ENCODE measurements around the gene TMEM238. TPM values are rescaled to one million over a fixed set of nuclear protein-coding genes. Genes with fewer than 3 reads are reported as not detected.

TMEM238 gene
- total RNA-seq, 4 donors from 2014 or later: 6.3 to 37.1 (median 29.3) TPM

DNA sequence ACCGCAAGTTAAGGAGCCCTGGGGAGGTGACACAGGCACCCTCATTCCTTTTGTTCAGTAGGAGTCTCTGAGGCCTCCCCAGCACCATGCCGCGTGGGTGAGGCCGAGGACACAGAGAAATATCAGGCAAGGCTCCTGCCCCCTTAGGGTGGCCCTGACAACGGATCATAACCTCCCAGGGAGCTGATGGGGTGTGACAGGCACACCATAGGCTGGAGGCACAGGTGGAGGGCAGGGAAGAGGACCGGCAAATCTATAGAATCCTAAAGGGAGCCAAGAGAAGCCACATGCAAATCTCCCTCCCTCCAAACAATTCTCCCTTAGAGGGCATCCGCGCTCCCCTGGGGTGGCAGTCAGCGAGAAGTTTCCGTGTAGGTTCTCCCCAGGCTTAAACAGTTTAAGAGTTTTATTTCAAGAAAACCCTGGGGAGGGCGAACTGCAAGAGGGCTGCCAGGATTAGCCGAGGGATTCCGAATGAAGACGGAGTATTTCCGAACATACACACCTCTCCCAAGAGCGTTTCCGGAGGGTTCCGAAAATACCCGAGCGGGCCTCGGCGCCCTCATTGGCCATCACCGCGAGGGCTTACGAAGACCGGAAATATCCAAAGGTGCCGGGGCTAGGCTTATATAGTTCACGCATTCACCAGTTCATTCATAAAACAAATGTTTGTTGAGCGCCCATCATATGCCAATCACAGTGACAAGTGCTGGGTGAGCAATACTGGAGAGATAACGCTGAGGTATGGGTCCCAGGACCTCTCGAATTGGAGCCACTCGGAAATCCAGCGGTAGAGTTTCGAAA, 1.0 kb upstream of the TMEM238 start:
- H3K4me3 ChIP-seq: peak overlapping the region; percentile 87

DNA sequence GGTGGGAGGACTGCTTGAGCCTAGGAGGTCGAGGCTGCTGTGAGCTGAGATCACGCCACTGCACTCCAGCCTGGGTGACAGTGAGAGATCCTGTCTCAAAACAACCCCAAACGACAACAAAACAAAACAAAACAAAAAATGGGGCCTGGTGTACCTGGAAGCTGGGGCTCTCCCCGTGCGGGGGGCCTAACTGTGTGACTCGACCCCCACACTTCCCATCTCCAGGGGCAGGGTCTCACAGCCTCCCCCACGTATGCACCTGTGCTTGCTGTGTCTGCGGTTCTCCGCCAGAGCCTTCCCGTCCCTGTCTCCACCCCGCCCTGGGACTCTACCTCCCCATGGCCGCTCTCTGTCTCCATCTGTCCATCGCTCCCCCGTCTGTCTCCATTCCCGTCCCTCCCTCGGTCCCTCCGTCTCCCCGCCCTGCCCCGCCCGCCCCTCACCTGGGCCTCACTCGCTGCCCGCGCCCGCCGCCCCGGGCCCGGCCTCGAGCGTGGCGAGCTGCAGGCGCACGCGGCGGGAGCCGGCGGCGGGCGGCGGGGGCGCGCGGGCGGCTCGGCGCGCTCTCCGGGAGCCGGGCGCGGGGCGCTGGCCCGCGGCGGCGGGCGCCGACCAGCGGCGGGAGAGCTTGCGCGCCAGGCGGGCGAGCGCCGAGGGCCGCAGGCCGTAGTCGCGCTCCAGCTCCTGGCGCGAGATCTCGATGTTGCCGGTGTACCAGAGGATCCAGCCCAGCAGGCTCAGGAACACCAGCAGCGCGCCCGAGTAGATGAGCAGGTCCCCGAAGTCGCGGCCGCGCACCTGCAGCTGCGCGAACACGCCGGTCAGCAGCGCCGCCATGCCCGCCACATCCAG, 587 bp downstream of the TMEM238 start:
- Histone ChIP-seq H3K27me3 (no peaks in the 10 kb centered on the region), H3K4me1 (peaks cover 42% of the 10 kb centered on the region), H3K36me3 (peaks cover 15% of the 10 kb centered on the region), H3K9me3 (no peaks in the 10 kb centered on the region), H3K27ac (peak overlapping the region; percentile 81), H3K4me3 (peak overlapping the region; percentile 87)
- WGBS: 17% methylated on average over 18 of the region's 88 CpGs
- DNase-seq (ENCODE audit: low spot score in 2 of 2): no peak
- no peak for TF ChIP-seq POLR2AphosphoS5 (IDR thresholded peaks at IDR 0.05)
- TF ChIP-seq EP300 (IDR thresholded peaks at IDR 0.05): no peak
- no peak for TF ChIP-seq POLR2A (IDR thresholded peaks at IDR 0.05)
- TF ChIP-seq, protein P1, sequence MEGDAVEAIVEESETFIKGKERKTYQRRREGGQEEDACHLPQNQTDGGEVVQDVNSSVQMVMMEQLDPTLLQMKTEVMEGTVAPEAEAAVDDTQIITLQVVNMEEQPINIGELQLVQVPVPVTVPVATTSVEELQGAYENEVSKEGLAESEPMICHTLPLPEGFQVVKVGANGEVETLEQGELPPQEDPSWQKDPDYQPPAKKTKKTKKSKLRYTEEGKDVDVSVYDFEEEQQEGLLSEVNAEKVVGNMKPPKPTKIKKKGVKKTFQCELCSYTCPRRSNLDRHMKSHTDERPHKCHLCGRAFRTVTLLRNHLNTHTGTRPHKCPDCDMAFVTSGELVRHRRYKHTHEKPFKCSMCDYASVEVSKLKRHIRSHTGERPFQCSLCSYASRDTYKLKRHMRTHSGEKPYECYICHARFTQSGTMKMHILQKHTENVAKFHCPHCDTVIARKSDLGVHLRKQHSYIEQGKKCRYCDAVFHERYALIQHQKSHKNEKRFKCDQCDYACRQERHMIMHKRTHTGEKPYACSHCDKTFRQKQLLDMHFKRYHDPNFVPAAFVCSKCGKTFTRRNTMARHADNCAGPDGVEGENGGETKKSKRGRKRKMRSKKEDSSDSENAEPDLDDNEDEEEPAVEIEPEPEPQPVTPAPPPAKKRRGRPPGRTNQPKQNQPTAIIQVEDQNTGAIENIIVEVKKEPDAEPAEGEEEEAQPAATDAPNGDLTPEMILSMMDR (IDR thresholded peaks at IDR 0.05): no peak

More for the DNA sequence above, 1.0 kb upstream of the TMEM238 start:
- peak; percentile 97 to 98 for DNase-seq (ENCODE audit: low spot score in 2 of 2)
- TF ChIP-seq, protein P1 (IDR thresholded peaks at IDR 0.05): no peak
- no peak for TF ChIP-seq POLR2A (IDR thresholded peaks at IDR 0.05)
- TF ChIP-seq EP300 (IDR thresholded peaks at IDR 0.05): no peak
- no peak for TF ChIP-seq POLR2AphosphoS5 (IDR thresholded peaks at IDR 0.05)
- Histone ChIP-seq H3K9me3 (no peaks in the 10 kb centered on the region), H3K27me3 (no peaks in the 10 kb centered on the region), H3K36me3 (peaks cover 31% of the 10 kb centered on the region), H3K4me1 (peaks cover 50% of the 10 kb centered on the region), H3K27ac (peak overlapping the region; percentile 81)
- under 1% methylated on average over 28 of the region's 34 CpGs for WGBS

DNA sequence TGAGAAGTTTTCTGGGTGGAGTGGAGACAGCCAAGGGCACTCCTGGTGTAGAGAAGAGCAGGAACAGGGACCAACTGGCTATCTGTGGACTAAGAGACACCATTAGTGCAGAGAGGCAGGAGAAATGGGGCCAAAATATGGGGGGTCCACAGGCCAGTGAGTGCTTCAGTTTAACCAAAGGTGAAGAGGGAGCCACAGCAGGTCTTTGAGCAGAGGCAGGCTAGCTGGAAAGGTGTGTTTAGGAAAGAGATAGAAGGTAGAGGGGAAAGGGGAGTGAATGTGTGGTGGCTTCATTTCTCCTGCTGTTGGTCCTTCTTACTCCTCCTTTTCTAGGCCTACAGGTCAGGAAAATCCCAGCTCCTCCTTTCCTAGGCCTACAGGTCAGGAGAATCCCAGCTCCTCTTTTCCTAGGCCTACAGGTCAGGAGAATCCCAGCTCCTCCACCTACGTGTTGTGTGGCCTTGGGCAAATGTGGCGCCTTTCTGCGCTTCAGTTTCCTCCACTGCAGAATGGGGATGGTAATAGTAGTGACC, 1.5 kb downstream of the TMEM238 start:
- H3K4me3 ChIP-seq: no peak overlapping the region
- TF ChIP-seq POLR2A (IDR thresholded peaks at IDR 0.05) (no peak), EP300 (IDR thresholded peaks at IDR 0.05) (no peak), POLR2AphosphoS5 (IDR thresholded peaks at IDR 0.05) (no peak)
- TF ChIP-seq, protein P1 (IDR thresholded peaks at IDR 0.05): no peak
- no peak overlapping the region for H3K27ac ChIP-seq
- H3K9me3 ChIP-seq: no peaks in the 10 kb centered on the region
- peaks cover 6% of the 10 kb centered on the region for H3K36me3 ChIP-seq
- no peak for DNase-seq (ENCODE audit: low spot score in 2 of 2)
- H3K27me3 ChIP-seq: peaks cover 6% of the 10 kb centered on the region
- 96% methylated on average over 3 of the region's 3 CpGs for WGBS
- peaks cover 33% of the 10 kb centered on the region for H3K4me1 ChIP-seq

DNA sequence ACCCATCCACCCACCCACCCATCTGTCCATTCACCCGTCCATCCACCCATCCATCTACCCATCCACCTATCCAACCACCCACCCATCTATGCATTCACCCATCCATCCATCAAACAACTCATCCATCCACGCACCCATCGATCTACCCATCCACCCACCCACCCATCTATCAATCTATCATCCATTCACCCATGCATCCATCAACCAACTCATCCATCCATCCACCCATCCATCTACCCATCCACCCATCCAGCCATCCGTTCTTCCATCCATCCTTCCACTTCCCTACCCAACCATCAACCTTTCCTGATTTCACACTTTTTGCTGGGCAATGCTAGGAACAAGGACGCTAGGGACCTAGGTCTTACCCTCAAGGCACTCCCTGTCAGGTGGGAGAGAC, 2.1 kb downstream of the TMEM238 start:
- no peak for DNase-seq (ENCODE audit: low spot score in 2 of 2)
- 96% methylated on average over 5 of the region's 5 CpGs for WGBS
- TF ChIP-seq, protein P1 (IDR thresholded peaks at IDR 0.05): no peak
- TF ChIP-seq POLR2A (IDR thresholded peaks at IDR 0.05) (no peak), POLR2AphosphoS5 (IDR thresholded peaks at IDR 0.05) (no peak), EP300 (IDR thresholded peaks at IDR 0.05) (no peak)

More for the DNA sequence above, 2.1 kb downstream of the TMEM238 start:
- peaks cover 27% of the 10 kb centered on the region for H3K4me1 ChIP-seq
- H3K9me3 ChIP-seq: no peaks in the 10 kb centered on the region
- no peak overlapping the region for H3K27ac ChIP-seq
- peaks cover 9% of the 10 kb centered on the region for H3K27me3 ChIP-seq
- H3K4me3 ChIP-seq: no peak overlapping the region
- H3K36me3 ChIP-seq: peaks cover under 1% of the 10 kb centered on the region
